Prostate gland (tissue), 2 donors: ENCODE measurements around the gene TUBB4A. TPM values are rescaled to one million over a fixed set of nuclear protein-coding genes. Genes with fewer than 3 reads are reported as not detected.

Experiments
- DNase-seq: peaks from one replicate; pipeline ENCODE4 v3.0.0-alpha.2; 2019; ENCODE audit warnings: low spot score
- H3K27ac ChIP-seq, 2 donors: fragments of 200-600 bp; sonication (generic); 2 replicates each; pipeline ENCODE4 v1.5.1; 2017 to 2019
- H3K27me3 ChIP-seq: fragments of 200-600 bp; sonication (generic); replicated peaks from 2 replicates; pipeline ENCODE4 v1.5.1; 2019; ENCODE audit not compliant: insufficient read depth
- H3K36me3 ChIP-seq, 2 donors: fragments of 200-600 bp; sonication (generic); 1 replicate in 1 of 2; 2 replicates in 1 of 2; pipeline versions ENCODE4 v1.5.1 to v1.8.1; 2017 to 2019
- H3K4me1 ChIP-seq: fragments of 200-600 bp; sonication (generic); replicated peaks from 2 replicates; pipeline ENCODE4 v1.5.1; 2019
- H3K4me3 ChIP-seq, 2 donors: fragments of 200-600 bp; sonication (generic); 2 replicates each; pipeline ENCODE4 v1.5.1; 2017 to 2019
- H3K9me3 ChIP-seq: fragments of 200-600 bp; sonication (generic); 2 replicates; pipeline ENCODE4 v1.5.1; 2017
- POLR2A ChIP-seq: fragments of 450-650 bp; IDR thresholded peaks from one replicate; pipeline ENCODE4 v1.6.1; 2016; ENCODE audit warnings: antibody characterized with exemption, mild to moderate bottlenecking
- POLR2AphosphoS5 ChIP-seq: sonication (generic); formaldehyde crosslinking; IDR thresholded peaks from one replicate; pipeline ENCODE4 v1.6.1; 2017; ENCODE audit warnings: antibody characterized with exemption
- WGBS: methylation state at CpG from one replicate; pipeline ENCODE4 v1.1.5; 2018; 5-methylcytosine and 5-hydroxymethylcytosine counted together
- intact Hi-C: fragments of 100-400 bp; cut with DNase I; formaldehyde crosslinking; loops from one replicate; pipeline ENCODE4 v1.14.2; 2022
- total RNA-seq, 2 donors: library from RNA; depleted of rRNA; stranded (reverse); fragments of >200 nt; gene quantifications; one replicate each; pipeline ENCODE4 v1.1.0, GENCODE V29; 2016
- TF ChIP-seq, protein P1 (sequence below), 4 experiments: fragments of 200-600 bp in 2 of 4; fragments of 450-650 bp in 2 of 4; sonication (generic) in 2 of 4; IDR thresholded peaks; 1 replicate in 3 of 4; 2 replicates in 1 of 4; pipeline ENCODE4 v1.5.1; 2016 to 2019; ENCODE audit warnings: antibody characterized with exemption in 4 of 4, mild to moderate bottlenecking in 2 of 4, moderate library complexity in 2 of 4

Gene TUBB4A
- total RNA-seq, 2 donors from 2014 or later: 0.23 to 100 TPM

DNA sequence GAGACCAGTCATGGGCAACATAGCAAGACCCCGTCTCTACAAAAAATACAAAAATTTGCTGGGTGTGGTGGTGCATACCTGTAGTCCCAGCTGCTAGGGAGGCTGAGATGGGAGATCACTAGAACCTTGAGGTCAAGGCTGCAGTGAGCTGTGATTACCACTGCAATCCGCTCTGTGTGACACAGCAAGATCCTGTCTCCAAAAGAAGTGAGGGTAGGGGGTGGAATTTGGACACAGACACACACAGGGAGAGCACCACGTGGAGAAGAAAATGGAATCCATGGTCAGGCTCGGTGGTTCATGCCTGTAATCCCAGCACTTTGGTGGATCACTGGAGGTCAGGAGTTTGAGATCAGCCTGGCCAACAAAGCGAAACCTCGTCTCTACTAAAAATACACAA lies 37.4 kb upstream of the TUBB4A start:
- Histone ChIP-seq H3K4me3 (no peak overlapping the region), H3K36me3 (no peaks in the 10 kb centered on the region), H3K4me1 (no peaks in the 10 kb centered on the region), H3K9me3 (no peaks in the 10 kb centered on the region), H3K27ac (no peak overlapping the region), H3K27me3 (no peaks in the 10 kb centered on the region)
- TF ChIP-seq POLR2AphosphoS5: no peak
- TF ChIP-seq, protein P1, sequence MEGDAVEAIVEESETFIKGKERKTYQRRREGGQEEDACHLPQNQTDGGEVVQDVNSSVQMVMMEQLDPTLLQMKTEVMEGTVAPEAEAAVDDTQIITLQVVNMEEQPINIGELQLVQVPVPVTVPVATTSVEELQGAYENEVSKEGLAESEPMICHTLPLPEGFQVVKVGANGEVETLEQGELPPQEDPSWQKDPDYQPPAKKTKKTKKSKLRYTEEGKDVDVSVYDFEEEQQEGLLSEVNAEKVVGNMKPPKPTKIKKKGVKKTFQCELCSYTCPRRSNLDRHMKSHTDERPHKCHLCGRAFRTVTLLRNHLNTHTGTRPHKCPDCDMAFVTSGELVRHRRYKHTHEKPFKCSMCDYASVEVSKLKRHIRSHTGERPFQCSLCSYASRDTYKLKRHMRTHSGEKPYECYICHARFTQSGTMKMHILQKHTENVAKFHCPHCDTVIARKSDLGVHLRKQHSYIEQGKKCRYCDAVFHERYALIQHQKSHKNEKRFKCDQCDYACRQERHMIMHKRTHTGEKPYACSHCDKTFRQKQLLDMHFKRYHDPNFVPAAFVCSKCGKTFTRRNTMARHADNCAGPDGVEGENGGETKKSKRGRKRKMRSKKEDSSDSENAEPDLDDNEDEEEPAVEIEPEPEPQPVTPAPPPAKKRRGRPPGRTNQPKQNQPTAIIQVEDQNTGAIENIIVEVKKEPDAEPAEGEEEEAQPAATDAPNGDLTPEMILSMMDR (IDR thresholded peaks at IDR 0.05): no peak
- intact Hi-C loops: loop anchor here (10.0 kb wide), 1 partner anchor 195 kb away; the partner anchor contains the start of genes GPR108 and TRIP10
- WGBS: 92% methylated on average over 6 of the region's 6 CpGs
- no peak for DNase-seq

DNA sequence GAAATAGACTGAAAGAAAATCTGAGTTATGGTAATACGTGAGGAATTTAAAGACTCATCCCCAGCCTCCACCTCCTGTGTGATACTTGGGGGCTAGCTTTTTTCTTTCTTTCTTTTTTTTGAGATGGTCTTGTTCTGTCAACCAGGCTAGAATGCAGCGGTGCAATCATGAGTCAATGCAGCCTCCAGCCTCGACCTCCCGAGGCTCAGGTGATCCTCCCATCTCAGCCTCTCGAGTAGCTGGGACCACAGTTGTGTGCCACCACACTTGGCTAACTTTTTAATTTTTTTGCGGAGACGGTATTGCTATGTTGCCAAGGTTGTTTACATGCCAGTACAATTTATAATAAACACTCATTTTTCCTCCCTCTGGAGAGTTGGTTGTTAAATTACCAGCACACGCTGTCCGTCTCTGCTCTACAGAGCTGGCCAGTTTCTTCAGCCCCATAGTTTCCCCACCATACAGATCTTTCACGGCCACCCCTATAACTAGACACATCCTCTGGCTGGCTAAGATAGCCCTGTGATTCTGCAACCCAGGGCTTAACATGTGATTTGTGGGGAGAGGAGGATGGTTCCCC lies 33.5 kb upstream of the TUBB4A start:
- Histone ChIP-seq H3K9me3 (no peaks in the 10 kb centered on the region), H3K36me3 (no peaks in the 10 kb centered on the region), H3K4me3 (no peak overlapping the region), H3K27ac (no peak overlapping the region), H3K27me3 (no peaks in the 10 kb centered on the region), H3K4me1 (peaks cover 9% of the 10 kb centered on the region)
- TF ChIP-seq, protein P1 (IDR thresholded peaks at IDR 0.05): no peak
- TF ChIP-seq POLR2AphosphoS5 (no peak), POLR2A (no peak)
- intact Hi-C loops: loop anchor here (10.0 kb wide), 1 partner anchor 199 kb away; the partner anchor contains the start of genes GPR108 and TRIP10
- no peak for DNase-seq
- WGBS: 94% methylated on average over 10 of the region's 10 CpGs

DNA sequence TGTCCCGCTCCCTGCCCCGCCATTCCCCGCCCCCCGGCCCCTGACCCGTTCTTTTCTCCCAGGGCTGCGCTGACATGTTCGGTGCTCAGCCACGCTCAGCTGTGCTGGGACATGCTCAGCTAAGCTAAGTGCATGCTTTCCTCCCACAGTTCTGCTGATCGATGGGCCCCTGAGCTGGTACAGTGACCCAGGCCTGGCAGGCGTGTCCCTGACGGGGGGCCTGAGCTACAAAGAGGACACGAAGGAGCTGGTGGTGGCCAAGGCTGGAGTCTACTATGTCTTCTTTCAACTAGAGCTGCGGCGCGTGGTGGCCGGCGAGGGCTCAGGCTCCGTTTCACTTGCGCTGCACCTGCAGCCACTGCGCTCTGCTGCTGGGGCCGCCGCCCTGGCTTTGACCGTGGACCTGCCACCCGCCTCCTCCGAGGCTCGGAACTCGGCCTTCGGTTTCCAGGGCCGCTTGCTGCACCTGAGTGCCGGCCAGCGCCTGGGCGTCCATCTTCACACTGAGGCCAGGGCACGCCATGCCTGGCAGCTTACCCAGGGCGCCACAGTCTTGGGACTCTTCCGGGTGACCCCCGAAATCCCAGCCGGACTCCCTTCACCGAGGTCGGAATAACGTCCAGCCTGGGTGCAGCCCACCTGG lies 32.5 kb upstream of the TUBB4A start:
- Histone ChIP-seq H3K4me3 (no peak overlapping the region), H3K4me1 (peaks cover 9% of the 10 kb centered on the region), H3K27ac (no peak overlapping the region), H3K27me3 (no peaks in the 10 kb centered on the region), H3K36me3 (no peaks in the 10 kb centered on the region), H3K9me3 (no peaks in the 10 kb centered on the region)
- TF ChIP-seq, protein P1 (IDR thresholded peaks at IDR 0.05): no peak
- no peak for TF ChIP-seq POLR2AphosphoS5
- no peak for TF ChIP-seq POLR2A
- intact Hi-C loops: loop anchor here (10.0 kb wide), 1 partner anchor 200 kb away; the partner anchor contains the start of genes GPR108 and TRIP10
- DNase-seq: no peak
- WGBS: 36% methylated on average over 40 of the region's 40 CpGs

DNA sequence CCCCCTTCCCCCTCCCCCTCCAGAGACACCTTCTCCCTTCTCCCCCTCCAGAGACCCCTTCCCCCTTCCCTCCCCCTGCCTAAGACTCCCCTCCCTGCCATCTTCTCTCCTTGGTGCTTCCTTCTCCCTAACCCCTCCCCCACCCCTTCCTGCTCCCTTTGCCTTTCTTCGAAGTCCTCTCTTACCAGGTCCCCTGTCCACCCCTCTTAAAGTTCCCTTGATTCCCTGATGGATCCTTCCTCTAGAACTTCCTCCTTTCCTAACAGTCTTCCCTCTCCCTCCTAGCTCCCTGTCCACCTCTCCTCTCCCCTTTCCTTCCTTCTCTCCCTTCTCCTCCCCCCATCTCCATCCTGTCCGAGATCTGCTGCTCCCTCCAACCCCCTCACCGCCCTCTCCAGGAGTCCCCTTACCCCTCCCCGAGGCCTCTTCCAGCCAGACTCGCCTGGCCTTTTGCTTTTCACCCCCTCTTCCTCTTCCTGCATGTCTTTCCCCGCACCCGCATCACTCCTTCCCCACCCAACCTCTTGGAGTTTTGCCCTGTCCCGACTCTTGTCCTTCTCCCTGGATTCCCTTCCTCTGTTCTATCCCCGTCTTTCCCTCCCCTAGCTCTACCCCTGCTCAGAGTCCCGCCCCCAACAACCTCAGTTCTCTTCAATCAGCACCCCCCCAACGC lies 31.8 kb upstream of the TUBB4A start:
- Histone ChIP-seq H3K27ac (no peak overlapping the region), H3K4me1 (peaks cover 9% of the 10 kb centered on the region), H3K27me3 (no peaks in the 10 kb centered on the region), H3K9me3 (no peaks in the 10 kb centered on the region), H3K4me3 (no peak overlapping the region), H3K36me3 (no peaks in the 10 kb centered on the region)
- intact Hi-C loops: loop anchor here (10.0 kb wide), 1 partner anchor 201 kb away; the partner anchor contains the start of genes GPR108 and TRIP10
- TF ChIP-seq, protein P1 (IDR thresholded peaks at IDR 0.05): no peak
- TF ChIP-seq POLR2AphosphoS5 (no peak), POLR2A (no peak)
- 11% methylated on average over 11 of the region's 11 CpGs for WGBS
- DNase-seq: no peak
